Tibial artery (tissue), 4 donors: ENCODE results near the gene CCDC97.

ENCODE experiments used
- DNase-seq, 2 donors: peaks; one replicate each; pipeline ENCODE4 v3.0.0-alpha.2; 2019
- H3K27ac ChIP-seq, 2 donors: fragments of 200-600 bp; sonication (generic) in 1 of 2; 1 replicate in 1 of 2; 2 replicates in 1 of 2; pipeline ENCODE4 v1.5.1; 2018 to 2019; ENCODE audit warnings: mild to moderate bottlenecking in 1 of 2
- H3K27me3 ChIP-seq, 2 donors: fragments of 200-600 bp; sonication (generic) in 1 of 2; one replicate each; pipeline versions ENCODE4 v1.5.1 to v1.6.0; 2016 to 2019
- H3K36me3 ChIP-seq, 3 donors: fragments of 200-600 bp; sonication (generic) in 2 of 3; one replicate each; pipeline ENCODE4 v1.5.1; 2016 to 2019; ENCODE audit warnings: mild to moderate bottlenecking in 2 of 3
- H3K4me1 ChIP-seq, 4 donors: fragments of 200-600 bp; sonication (generic) in 2 of 4; 1 replicate in 3 of 4; 2 replicates in 1 of 4; pipeline ENCODE4 v1.5.1; 2016 to 2019
- H3K4me3 ChIP-seq, 2 donors: fragments of 200-600 bp; sonication (generic) in 1 of 2; 1 replicate in 1 of 2; 2 replicates in 1 of 2; pipeline ENCODE4 v1.5.1; 2018 to 2019; ENCODE audit warnings: mild to moderate bottlenecking in 2 of 2
- H3K9me3 ChIP-seq, 3 donors: fragments of 200-600 bp; sonication (generic) in 1 of 3; one replicate each; pipeline ENCODE4 v1.5.1; 2016 to 2019
- CTCF ChIP-seq, 2 experiments: fragments of 200-600 bp in 1 of 2; fragments of 450-650 bp in 1 of 2; IDR thresholded peaks; one replicate each; pipeline ENCODE4 v1.5.1; 2017 to 2019; ENCODE audit warnings: antibody characterized with exemption in 2 of 2, mild to moderate bottlenecking in 1 of 2, moderate library complexity in 1 of 2
- intact Hi-C: fragments of 100-400 bp; cut with DNase I; formaldehyde crosslinking; loops from one replicate; pipeline ENCODE4 v1.15.0; 2023; ENCODE audit warnings: low total_unique reads

Gene CCDC97

GRCh38 chr19:41319500-41320184 is 9.7 kb downstream of the CCDC97 start:
- Histone ChIP-seq H3K4me1 (peaks cover 0 to 33% (median 29%) of the 10 kb centered on the region in 4 donors), H3K9me3 (no peaks in the 10 kb centered on the region), H3K36me3 (peaks cover 32 to 77% (median 54%) of the 10 kb centered on the region in 3 donors), H3K27me3 (no peaks in the 10 kb centered on the region), H3K4me3 (no peak overlapping the region), H3K27ac (no peak overlapping the region)
- no peak for TF ChIP-seq CTCF (IDR thresholded peaks at IDR 0.05)
- DNase-seq, result no peak
- intact Hi-C loops, result no loop called here

- no peak for TF ChIP-seq CTCF (IDR thresholded peaks at IDR 0.05)
- H3K4me3 ChIP-seq, result no peak overlapping the region
- no peak for DNase-seq
- H3K27ac ChIP-seq, result no peak overlapping the region
- peaks cover 0 to 39% (median 34%) of the 10 kb centered on the region in 4 donors for H3K4me1 ChIP-seq
- peaks cover 32 to 74% (median 54%) of the 10 kb centered on the region in 3 donors for H3K36me3 ChIP-seq
- no peaks in the 10 kb centered on the region for H3K9me3 ChIP-seq
- intact Hi-C loops, result no loop called here
- H3K27me3 ChIP-seq, result no peaks in the 10 kb centered on the region
Observed at GRCh38 chr19:41320185-41320518, 10.2 kb downstream of the CCDC97 start.

- no peak for DNase-seq
- Histone ChIP-seq H3K27me3 (no peaks in the 10 kb centered on the region), H3K27ac (no peak overlapping the region), H3K4me1 (peaks cover 0 to 43% (median 38%) of the 10 kb centered on the region in 4 donors), H3K4me3 (no peak overlapping the region), H3K36me3 (peaks cover 32 to 71% (median 54%) of the 10 kb centered on the region in 3 donors), H3K9me3 (no peaks in the 10 kb centered on the region)
- no peak for TF ChIP-seq CTCF (IDR thresholded peaks at IDR 0.05)
- intact Hi-C loops, result no loop called here
Observed at GRCh38 chr19:41320568-41320967, 10.6 kb downstream of the CCDC97 start.

GRCh38 chr19:41321204-41321599 is 11.2 kb downstream of the CCDC97 start:
- TF ChIP-seq CTCF (IDR thresholded peaks at IDR 0.05), result no peak

GRCh38 chr19:41321600-41322270 is 11.8 kb downstream of the CCDC97 start:
- Histone ChIP-seq H3K4me3 (no peak overlapping the region), H3K27ac (peak overlapping the region; percentile 89 to 93), H3K36me3 (peaks cover 22 to 59% (median 44%) of the 10 kb centered on the region in 3 donors), H3K27me3 (no peaks in the 10 kb centered on the region), H3K9me3 (no peaks in the 10 kb centered on the region), H3K4me1 (peaks cover 0 to 54% (median 48%) of the 10 kb centered on the region in 4 donors)
- TF ChIP-seq CTCF (IDR thresholded peaks at IDR 0.05), result peak; percentile 68 to 69
- intact Hi-C loops, result no loop called here
- DNase-seq, result no peak

More at GRCh38 chr19:41321204-41321599, 11.2 kb downstream of the CCDC97 start:
- Histone ChIP-seq H3K36me3 (peaks cover 27 to 65% (median 49%) of the 10 kb centered on the region in 3 donors), H3K4me3 (no peak overlapping the region), H3K4me1 (peaks cover 0 to 49% (median 44%) of the 10 kb centered on the region in 4 donors), H3K27me3 (no peaks in the 10 kb centered on the region), H3K27ac (peak overlapping the region in 1 of 2 donors; percentile 93), H3K9me3 (no peaks in the 10 kb centered on the region)
- no peak for DNase-seq
- intact Hi-C loops, result no loop called here
